LNCaP clone FGC (cell line): ENCODE results near the gene PRPF39.

ENCODE experiments used
- DNase-seq: peaks from one replicate; pipeline ENCODE4 v3.0.0-alpha.2; 2011; ENCODE audit warnings: low read depth
- H3K4me3 ChIP-seq: 2 replicates; pipeline ENCODE4 v1.5.1; 2011; ENCODE audit warnings: mild to moderate bottlenecking, low read depth, low read length, control low read depth
- TF ChIP-seq, protein P1 (sequence below): IDR thresholded peaks from 2 replicates; pipeline ENCODE4 v1.5.1; 2012; ENCODE audit warnings: mild to moderate bottlenecking; ENCODE audit not compliant: control insufficient read depth, insufficient read depth; ENCODE audit errors: extremely low read depth

The PRPF39 gene

DNA sequence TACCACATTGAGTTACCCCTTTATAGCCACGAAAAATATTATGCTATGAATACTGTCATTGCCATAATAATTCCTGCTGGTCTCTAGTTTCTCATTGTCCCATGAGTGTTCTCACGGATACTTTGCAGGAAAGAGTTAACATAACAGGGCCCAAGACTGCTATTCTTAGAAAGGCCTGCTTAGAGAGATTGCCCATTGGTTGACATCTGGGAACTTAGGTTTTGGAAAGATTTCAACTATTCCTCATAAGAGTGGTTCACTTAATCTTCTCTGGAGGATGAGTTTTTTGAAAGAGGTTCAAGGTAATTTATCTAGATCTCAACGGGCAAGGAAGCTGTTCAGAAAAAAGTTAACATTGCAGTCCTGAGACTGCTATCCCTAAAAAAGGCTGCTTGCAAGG lies 18.4 kb upstream of the PRPF39 start:
- no peak overlapping the region for H3K4me3 ChIP-seq
- TF ChIP-seq, protein P1, sequence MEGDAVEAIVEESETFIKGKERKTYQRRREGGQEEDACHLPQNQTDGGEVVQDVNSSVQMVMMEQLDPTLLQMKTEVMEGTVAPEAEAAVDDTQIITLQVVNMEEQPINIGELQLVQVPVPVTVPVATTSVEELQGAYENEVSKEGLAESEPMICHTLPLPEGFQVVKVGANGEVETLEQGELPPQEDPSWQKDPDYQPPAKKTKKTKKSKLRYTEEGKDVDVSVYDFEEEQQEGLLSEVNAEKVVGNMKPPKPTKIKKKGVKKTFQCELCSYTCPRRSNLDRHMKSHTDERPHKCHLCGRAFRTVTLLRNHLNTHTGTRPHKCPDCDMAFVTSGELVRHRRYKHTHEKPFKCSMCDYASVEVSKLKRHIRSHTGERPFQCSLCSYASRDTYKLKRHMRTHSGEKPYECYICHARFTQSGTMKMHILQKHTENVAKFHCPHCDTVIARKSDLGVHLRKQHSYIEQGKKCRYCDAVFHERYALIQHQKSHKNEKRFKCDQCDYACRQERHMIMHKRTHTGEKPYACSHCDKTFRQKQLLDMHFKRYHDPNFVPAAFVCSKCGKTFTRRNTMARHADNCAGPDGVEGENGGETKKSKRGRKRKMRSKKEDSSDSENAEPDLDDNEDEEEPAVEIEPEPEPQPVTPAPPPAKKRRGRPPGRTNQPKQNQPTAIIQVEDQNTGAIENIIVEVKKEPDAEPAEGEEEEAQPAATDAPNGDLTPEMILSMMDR = no peak

DNA sequence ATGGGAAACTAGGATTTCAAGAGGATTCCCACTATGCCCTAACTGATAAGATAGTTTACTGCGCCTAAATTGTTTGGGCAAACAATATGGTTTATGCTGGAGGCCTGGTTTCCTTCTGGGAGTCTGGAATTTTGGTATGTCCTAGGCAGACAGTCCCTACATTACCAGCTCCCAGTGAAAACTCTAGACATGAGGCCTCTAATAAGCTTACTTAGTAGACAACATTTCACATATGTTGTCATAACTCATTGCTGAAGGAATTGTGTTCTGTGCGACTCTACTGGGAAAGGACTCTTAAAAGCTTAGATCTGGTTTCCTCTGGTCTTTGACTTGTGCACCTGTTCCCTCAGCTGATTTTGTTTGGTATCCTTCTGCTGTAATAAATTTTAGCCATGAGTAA lies 18.0 kb upstream of the PRPF39 start:
- no peak overlapping the region for H3K4me3 ChIP-seq
- no peak for DNase-seq
- TF ChIP-seq, protein P1 = no peak

More for the DNA sequence above, 18.4 kb upstream of the PRPF39 start:
- no peak for DNase-seq

DNA sequence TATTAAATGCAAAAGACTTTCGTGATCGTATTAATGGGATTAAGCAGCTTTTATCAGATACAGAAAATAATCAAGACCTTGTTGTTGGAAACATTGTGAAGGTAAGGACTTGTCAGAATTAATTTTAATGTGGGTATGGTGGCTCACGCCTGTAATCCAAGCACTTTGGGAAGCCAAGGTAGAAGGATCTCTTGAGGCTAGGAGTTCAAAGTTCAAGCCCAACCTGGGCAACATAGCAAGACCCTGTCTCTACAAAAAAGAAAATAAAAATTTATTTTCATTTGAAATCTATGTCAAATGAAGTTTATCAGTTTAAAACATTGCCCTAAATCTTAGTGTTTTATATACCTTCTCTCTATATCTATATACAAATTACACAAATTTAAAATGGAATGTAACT lies 17.2 kb upstream of the PRPF39 start:
- no peak overlapping the region for H3K4me3 ChIP-seq
- TF ChIP-seq, protein P1 = no peak
- DNase-seq = no peak

DNA sequence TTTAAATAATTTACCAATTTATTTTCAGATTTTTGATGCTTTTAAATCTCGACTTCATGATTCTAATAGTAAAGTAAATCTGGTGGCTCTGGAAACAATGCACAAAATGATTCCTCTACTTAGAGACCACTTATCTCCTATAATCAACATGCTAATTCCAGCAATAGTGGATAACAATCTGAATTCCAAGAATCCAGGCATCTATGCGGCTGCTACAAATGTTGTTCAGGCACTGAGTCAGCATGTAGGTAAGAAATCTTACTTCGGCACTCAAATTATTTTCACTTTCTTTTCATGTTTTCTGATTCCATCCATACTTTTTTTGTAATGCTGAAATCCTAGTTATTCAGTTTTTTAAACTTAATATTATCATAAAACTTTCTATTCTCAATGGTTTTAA lies 15.5 kb upstream of the PRPF39 start:
- DNase-seq = no peak
- TF ChIP-seq, protein P1 = no peak
- no peak overlapping the region for H3K4me3 ChIP-seq

DNA sequence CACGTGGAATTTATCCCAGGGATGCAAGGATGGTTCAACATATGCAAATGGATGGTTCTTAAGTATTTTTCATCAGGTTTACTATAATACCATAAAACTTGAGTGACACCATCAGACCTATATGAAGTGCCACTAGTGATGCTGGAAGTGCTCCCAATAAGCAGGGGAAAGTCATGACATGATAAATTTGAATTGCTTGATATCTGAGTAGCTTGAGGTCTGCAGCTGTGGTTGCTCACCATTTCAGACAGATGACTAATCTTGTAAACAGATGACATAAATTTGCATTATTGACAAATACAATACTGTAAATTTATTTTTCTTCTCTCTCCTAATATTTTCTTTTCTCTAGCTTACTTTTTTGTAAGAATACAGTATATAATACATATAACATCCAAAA lies 13.7 kb upstream of the PRPF39 start:
- no peak overlapping the region for H3K4me3 ChIP-seq
- DNase-seq = no peak
- TF ChIP-seq, protein P1 = no peak

DNA sequence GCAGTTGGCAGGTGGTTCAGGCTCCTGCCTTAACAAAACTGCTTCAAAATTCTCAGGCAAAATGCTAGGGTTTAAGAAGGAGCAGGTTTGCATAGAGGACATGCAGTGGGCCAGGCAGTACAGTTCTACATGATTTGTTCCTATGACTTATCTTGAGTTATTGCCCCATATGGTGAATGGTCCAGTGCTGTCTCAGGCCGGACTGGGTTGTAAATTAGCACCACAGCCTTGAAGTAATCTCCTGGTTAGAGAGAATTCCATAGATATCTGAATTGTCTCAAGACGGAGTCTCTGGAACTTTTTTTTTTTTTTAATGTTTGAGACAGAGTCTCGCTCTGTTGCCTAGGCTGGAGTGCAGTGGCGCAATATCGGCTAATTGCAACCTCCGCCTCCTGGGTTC lies 11.8 kb upstream of the PRPF39 start:
- H3K4me3 ChIP-seq = no peak overlapping the region
- TF ChIP-seq, protein P1 = no peak
- no peak for DNase-seq

DNA sequence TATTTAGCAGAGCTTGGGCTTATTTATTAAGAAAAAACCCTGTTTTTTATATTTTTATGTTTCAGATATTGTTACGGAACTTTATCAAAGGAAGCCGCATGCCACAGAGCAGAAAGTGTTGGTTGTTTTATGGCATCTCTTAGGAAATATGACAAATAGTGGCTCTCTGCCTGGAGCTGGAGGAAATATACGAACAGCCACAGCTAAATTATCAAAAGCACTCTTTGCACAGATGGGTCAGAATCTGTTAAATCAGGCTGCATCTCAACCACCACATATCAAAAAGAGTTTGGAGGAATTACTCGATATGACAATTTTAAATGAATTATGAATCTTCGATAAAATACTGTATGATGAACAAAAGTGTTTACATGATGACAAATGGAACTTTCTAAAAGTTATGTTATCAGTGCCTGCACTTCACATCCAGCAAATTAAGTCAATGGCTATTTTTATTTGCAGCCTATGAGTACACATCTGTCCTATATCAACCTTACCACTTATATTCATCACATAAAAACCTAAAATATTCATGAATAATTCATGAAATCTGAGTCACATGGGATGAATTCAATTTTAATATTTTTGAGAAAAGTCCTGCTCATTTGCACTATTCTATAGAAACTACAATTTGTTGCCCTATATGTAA lies 10.6 kb upstream of the PRPF39 start:
- TF ChIP-seq, protein P1 = no peak
- DNase-seq = no peak
- H3K4me3 ChIP-seq = no peak overlapping the region
